AG20443 (cell line): ENCODE results near the gene DMRT2.

Experiments
- DNase-seq: peaks from one replicate; pipeline ENCODE4 v3.0.0; 2012; ENCODE audit warnings: low spot score, mixed read lengths

Gene DMRT2

DNA sequence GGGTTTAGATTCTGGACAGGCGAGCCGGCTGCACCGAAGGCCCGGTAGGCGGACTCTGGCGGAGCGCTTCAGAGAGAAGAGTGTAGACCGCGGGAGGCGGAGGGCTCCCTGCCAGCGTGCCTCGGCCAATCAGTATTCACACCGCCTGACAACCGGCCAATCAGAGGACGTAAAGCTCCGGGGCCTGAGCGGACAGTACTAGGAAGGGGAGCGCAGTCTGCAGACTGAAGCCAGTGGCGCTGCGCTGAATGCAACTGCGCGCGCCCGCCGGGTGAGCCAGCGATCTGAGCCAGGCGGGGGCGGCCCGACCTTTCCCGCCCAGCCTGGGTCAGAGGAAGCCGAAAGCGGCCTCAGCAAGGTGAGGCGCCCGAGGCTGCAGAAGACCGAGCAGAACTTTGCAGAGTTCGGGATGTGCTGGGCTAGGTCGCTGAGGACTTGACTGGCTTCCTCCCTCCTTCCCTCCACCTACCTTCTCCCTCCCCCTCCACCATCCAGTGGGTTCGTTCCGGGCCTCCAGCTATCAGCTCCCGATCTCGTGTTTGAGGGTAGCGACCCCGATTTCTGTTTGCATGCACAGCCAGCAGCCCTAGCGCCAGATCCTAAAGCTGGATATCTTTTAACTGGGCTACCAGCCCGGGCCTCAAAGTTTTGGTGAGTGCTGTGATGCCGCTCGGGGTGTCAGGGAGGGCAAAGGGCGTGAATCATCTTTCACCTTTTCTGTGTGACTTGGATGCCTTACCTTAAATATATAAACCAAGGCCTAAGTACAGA, at the start of gene DMRT2:
Gene DMRT2 (plus strand): TSS at position 233 of the 771 bp plus-strand sequence. CDS start 1,257 bp downstream, outside the sequence.
- DNase-seq = peak; percentile 44

DNA sequence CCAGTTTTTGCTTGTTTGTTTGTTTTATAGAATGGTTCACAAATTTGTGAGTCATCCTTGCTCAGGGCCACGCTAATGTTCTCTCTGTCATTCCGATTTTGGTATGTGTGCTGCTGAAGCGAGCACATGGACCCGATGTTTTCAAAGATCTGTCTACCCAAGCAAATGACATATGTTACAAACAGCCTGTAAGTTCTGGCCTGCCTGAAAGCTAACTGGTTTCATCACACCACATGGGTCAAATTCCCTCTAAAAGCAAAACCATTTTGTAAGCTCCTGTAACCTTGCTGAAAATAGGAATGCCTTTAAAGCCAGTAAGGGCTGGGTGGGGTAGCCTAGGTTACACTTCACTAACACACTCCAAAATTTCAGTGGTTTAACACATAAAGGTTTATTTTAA, 48.3 kb upstream of the DMRT2 start:
- no peak for DNase-seq

DNA sequence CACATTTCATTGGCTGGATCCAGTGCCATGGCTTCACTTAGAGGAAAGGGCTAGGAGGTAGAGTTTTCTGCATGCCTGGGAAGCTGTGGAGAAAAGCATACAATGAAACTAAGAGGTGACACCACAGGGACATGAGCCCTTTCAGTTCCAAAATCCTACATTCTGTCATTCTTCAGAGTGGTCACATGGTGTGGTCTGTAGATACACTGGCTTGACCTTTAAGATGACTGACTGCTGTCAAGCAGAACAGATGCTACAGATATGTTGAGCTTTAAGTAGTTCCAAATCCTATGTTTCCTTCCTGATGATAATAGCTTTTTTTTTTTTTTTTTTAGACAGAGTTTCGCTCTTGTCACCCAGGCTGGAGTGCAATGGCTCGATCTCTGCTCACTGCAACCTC, 47.5 kb upstream of the DMRT2 start:
- DNase-seq = no peak

DNA sequence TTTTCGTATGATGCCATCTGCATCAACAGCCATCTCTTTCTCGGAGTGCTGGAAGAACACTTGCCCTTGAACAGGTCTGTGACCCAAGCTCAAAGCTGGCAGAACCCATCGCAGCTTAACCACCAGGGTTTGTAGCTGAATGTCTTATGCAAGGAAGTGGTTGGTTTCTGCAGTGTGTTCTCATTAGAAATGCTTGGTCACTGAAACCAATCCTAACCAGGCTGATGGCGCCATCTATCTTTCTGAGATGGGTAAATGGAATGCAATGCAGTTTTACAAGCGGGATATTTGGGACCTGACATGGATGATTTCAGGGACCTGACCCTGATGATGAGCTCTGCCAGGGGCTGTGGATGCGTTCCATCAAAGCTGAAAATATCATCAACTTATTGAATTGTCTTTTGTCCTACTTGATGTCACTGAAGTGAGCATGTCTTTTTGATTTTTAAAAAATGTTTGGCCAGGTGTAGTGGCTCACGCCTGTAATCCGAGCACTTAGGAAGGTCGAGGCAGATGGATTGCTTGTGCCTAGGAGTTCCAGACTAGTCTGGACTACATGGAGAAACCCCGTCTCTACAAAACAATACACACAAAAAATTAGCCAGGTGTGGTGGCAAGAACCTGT, 45.0 kb upstream of the DMRT2 start:
- peak; percentile 67 for DNase-seq

DNA sequence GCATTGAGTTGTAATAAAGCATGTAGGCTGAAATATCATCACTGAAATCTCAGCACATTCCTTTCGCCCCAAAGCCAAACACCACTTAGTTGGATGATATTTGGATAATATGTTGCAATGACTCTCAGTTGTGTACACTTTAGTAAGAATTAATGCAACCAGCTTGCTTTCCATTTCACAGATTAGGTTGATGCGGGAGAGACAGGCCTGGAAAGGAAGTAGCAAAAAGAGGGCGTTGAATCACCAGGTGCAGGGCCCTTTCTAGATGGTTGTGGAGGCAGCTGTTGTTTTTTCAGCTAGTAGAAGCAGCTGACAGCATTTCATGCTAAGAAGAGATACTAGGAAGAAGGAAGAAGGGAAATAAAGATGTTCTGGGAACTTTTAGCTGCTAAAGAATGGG, 42.8 kb upstream of the DMRT2 start:
- no peak for DNase-seq

DNA sequence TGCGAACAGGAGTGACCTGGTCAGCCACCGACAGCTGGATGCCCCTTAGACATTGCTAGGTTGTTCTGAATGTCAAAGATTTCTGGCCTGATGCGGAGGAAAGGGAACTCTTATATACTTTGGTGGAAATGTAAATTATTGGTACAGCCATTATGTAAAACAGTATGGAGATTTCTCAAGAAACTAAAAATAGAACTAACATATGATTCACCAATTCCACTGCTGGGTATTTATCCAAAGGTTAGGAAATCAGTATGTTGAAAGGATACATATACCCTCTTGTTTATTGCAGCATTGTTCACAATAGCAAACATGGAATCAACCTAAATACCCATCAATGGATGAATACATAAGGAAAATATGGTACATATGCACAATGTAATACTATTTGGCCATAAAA, 41.9 kb upstream of the DMRT2 start:
- no peak for DNase-seq

DNA sequence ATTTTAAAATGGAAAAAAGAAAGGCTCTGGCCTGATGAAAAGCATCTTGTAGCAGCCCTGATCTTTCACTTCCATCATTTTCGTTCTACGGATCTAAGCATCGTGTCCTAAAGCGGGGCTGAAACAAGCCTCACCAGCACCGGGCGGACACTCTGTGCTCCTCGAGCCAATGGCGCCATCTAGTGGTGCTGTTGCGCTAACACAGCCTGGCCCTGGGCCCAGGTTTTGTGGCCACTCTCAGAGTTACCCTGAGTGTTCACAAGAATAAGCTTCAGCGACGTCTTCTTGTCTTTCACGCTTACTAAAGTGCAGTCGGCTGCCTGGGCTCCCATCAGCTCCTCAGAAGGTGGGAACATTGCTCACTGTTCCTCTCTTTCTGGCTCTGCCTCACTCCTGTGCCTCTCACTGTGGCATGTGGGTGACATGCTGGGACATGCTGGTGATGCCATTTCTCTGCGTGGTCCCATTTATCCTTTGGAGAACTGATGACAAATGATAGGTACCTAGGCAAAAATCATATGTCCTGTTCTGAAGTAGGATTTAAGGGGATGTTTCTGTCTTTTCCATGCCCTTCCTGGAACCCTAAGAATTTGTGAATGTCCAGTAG, 41.0 kb upstream of the DMRT2 start:
- DNase-seq = peak; percentile 84

DNA sequence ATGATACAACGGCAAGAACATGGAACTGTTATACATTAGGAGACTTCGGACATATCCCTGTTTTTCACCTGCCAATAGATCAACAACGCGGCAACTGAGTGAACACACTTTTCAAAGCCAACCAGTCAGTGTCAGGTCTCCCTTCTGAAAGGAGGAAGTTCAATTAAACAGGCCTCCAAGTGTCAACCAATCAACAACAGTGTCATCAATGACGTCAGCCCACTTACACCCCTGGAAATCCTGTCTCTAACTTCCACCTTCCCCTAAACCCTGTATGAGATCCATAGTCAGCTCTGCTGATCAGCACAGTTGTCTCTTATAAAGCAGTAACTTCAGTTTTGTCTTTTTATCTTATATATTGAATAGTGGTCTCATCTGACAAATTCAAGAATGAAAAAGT, 37.1 kb upstream of the DMRT2 start:
- no peak for DNase-seq

DNA sequence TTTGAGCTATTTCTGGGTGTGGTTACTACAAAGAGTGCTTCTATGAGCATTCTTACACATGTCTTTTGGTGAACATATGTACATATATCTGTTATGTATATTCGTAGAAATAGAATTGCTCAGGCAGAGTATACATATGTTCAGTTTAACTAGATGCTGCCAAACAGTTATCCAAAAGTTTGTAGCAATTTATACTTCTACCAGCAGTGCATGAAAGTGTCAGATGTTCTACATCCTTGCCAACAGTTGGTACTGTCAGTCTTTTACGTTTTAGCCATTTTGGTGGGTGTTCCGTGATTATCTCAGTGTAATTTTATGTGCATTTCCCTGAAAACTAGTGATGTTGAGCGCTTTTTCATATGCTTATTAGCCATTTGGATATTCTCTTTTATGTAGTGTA, 35.9 kb upstream of the DMRT2 start:
- DNase-seq = no peak

DNA sequence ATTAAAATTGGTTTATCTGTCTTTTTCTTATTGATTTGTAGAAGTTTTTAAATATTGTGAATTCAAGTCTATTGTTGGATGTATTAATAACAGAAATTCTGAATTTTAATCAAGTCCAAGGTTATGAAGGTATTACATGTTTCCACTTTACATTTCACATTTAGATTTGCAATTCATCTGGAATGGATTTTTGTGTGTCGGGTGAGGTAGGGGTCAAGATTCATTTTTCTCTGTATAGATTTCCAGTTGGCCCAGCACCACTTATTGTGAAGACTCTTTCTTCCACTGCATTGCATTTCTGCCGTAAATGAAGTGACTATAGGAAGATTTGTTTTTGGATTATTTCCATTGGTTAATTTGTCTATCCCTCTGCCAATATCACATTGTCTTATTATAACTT, 35.5 kb upstream of the DMRT2 start:
- DNase-seq = no peak

DNA sequence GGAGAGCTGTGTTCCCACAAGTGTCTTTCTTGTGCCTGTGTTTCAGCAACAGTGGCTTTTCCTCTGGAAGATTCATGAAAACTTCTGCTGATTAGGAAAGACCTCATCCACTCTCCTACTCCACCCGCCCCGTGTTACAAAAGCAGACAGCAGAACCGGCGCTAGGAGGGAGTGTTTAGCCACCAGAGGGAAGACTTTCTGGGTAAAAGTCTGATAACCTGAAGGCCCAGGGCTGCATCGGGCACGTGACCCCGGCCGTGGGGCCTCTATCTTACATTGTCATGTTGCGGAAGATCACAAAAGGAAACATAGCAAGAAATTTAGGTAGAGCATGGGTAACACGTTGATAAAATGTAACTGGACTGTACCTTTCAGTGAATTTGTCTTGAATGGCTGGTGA, 32.0 kb upstream of the DMRT2 start:
- peak; percentile 45 for DNase-seq

DNA sequence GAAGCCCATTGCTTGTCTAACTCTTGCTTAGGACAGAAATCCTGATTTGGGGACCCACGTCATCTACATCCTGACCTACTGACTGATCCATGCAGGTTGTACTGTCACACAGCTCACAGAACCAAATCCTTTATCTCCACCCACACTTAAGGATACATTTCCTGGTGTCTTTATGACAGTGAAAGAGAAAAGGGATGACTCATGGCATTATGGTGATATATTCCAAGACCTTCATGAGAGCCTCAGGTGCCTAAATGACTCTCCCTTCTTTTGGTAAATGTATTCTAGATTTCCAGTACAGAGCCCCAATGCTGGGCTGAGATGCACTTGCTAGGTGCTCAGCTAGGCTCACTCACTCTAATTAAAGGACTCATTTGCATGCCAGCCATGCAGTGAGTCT, 26.0 kb upstream of the DMRT2 start:
- no peak for DNase-seq

DNA sequence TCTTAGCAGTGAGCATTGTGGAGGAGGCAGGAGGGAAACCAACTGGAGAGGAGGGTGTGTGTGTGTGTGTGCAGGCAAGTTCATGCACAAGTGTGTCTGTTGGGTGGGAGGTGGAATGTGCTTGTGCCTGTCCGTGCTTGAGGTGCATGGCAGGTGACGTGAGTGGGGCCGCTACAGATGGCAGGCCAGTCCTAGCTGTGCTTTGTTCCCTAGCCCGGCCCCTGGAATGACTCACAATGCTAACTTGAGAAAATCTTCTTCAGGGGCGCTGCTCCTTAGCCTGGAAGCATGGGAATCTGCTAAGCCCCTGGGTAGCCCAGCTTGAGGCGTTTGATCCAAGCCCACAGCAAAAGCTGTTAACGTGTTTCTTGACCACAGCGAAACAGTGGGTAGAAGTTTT, 25.0 kb upstream of the DMRT2 start:
- no peak for DNase-seq

DNA sequence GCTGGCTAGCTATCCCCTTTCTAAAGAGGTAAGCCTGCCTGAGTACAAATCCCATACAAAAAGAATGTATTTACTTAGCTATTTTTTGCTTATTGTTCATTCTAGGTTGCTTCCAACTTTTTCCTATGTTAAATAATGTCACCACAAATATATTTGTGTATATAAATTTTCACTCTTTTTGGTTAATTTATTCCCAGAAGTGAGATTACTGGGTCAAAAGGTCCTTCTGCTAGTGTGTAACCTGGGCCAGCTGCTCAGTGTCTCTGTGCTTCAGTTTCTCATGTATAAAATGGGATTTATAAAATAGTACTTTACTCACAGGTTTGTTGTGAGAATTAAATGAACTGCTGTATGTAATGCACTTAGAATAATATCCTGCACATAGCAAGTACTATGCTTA, 23.9 kb upstream of the DMRT2 start:
- no peak for DNase-seq

DNA sequence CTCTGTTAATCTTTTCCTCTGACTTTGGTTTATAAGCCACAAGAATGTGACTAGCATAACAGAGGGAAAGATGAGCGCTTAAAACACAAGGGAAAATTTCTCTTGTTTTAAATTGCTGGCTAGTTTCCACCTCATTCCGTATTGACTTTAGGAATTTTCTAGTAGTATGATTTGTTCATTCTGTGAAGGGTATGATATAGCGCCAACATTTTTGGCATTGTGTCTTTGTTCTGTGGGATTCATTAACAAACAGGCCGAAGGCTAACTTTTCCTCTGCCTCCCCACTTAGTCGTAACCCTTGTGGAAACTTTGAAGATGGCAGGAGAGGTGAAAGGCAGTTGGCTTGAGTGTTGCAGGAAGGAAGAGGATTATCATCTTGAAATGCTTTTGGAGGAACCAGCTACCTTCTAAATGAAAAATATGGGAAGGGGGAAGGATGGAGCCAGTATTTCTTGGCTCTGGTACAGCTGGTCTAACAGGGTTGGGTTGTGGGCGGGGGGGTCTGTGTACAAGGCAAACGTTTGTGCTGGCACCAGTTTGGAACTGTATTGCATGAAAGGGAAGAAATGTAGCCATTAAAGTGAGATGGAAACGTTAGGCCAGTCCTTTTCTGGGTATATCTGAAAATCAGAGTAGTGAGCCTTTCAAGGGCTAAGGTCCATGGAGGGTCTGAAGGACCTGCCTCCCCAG, 21.5 kb upstream of the DMRT2 start:
- no peak for DNase-seq

DNA sequence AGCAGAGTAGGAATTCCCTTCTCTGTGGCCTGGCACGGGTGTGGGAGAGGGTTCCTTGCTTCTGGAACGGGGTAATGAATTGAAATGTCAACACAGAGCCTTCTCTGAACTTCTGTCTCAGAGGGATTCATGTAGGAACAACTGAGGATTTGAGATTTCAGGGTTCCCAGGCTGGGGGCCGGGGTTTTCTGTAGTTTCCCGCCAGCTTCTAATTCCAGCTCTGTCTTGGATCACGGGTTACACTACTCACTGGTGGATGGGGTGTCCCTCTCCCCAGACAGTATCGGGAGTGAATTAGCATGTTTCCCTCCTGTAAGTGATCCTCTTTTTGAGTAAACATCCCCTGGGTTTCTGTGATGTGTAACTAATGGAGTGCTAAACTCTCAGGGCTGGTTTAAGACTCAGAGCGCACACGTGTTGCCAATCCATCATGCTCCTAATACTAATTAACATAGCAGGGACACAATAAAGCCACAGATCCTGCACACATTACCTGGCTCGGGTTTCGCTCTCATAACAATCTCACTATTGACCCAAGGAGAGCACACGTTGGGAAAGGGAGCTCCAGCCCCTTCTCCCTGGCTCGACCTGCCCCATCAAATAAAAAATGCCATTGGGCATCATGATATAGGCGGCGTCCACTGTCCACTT, 18.1 kb upstream of the DMRT2 start:
- DNase-seq = no peak

DNA sequence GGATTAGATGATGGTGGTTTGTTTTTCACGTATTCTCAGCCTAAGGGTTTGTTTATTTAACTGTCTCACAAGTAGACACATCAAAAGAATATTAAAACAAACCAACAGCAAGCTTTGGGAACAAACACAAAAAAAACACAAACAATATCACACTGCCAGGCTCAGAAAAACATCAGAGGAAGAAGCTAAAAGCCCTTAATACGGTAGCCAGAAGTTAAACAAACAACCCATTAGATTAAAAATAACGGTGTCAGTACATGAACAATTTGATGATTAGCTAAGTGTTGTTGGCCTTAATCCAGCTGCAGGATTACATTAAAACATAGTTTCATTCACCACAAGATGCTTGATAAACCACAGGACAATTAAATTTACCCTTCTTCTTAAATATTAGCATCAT, 15.9 kb upstream of the DMRT2 start:
- no peak for DNase-seq

DNA sequence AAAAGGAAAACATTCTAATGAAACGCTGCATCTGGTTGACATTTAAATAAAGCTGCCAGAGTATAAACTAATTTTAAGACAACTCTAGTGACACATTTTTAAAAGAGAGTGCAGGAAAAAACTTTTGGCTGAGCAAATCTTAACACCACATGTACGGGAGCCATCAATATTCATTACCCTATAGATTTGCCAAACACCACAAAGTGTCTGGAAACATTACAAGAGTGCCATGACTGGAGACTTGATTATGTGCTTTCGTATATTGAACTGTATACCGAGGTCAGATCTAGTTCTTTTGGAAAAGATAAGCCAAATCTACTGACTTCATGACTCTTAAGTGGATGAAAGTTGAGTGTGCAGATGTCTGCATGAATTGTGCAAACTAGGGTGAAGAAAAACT, 10.6 kb upstream of the DMRT2 start:
- DNase-seq = no peak

DNA sequence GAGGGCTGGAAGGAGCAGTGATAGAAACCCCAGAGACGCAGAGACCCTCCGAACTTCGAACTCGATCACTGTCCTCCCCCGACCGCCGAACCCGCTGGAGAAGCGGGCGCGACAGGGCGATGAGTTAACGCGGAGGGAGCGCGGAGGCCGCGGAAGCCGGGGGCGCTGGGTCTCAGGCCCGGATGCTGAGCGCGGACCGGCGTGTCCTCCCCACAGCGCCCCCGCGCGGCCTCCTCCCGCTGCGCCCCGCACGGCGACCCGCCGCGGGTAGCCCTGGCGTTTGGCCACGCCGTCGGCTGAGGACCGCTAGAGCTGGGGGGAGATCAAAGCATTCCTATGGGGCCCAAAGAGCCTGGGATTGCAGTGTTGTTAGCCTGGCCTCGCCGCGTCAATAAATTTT, 7.7 kb upstream of the DMRT2 start:
- peak; percentile 33 for DNase-seq

DNA sequence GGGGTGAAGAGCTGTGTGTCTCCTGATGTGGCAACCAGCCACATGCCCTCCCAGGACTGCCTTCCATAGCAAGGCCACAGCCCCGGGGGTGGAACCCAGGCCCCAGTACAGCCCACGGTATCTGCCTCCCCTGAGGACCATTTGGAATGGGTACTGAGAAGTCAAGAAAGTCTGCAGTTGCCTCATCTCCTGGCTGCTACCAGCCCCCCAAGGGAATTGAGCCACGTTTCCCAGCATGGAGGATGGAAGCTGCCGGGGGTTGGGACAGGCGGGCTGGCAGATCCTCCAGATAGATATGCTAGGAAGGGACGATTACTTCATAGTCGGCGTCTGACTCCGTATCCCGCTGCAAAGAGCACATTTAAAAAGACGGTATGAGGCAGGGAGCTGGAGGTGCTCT, 5.5 kb upstream of the DMRT2 start:
- no peak for DNase-seq

DNA sequence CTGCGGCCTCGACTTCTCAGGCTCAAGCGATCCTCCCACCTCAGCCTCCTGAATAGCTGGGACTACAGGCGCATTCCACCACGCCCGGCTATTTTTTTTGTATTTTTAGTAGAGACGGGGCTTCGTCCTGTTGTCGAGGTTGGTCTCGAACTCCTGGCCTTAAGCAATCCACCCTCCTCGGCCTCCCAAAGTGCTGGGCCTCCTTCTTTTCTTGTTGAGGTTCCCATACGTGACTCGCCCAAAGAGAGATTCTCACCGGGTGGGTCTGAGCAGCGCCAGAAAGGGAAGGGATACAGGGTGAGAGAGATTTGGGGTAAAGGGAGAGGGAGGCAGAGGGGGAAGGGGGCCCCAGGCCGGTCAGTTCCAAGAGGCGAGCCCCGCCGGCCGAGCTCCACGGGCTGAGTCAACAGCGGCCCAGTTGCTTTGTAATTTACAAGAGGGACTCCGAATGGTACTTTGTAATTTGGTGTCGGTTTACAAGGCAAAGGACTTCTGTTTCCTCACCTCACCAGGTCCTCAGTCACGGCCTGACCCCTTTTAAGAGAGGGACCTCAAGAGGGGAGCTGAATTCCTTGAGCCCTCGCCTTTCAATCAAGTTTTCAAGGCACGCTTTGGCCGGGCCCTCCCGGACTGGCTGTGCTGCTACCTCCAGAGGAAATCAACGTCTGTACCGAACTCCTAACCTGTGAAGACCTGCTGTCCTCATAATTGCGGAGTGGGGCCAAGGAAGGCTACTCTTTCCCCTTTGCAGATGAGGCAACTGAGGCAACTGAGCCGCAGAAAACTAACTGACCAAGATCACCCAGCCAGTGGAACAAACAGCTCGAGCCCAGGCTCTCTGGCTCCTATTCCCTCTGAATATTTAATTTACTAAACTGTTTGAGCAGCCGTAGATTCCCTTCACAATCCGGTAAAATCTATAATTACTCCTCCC, 3.3 kb upstream of the DMRT2 start:
- DNase-seq = no peak
